Muscle layer of colon (tissue), 2 donors: ENCODE results near the gene CHIT1.

ENCODE experiments used
- H3K27ac ChIP-seq: one replicate; pipeline ENCODE4 v1.7.0; 2013; ENCODE audit warnings: low read depth, mild to moderate bottlenecking, low read length, moderate library complexity
- H3K27me3 ChIP-seq, 2 donors: one replicate each; pipeline ENCODE4 v1.7.0; 2013; ENCODE audit warnings: low read length in 2 of 2, mild to moderate bottlenecking in 2 of 2; ENCODE audit not compliant: insufficient read depth in 2 of 2, control insufficient read depth in 1 of 2
- H3K36me3 ChIP-seq: one replicate; pipeline ENCODE4 v1.7.0; 2013; ENCODE audit warnings: mild to moderate bottlenecking, low read length; ENCODE audit not compliant: insufficient read depth
- H3K4me1 ChIP-seq: one replicate; pipeline ENCODE4 v1.7.0; 2013; ENCODE audit warnings: mild to moderate bottlenecking, low read length; ENCODE audit not compliant: insufficient read depth
- H3K4me3 ChIP-seq, 2 donors: one replicate each; pipeline ENCODE4 v1.7.0; 2013; ENCODE audit warnings: low read length in 2 of 2, low read depth in 1 of 2, mild to moderate bottlenecking in 1 of 2, moderate library complexity in 1 of 2
- H3K9ac ChIP-seq: one replicate; pipeline ENCODE4 v1.7.0; 2013; ENCODE audit warnings: low read length
- H3K9me3 ChIP-seq: one replicate; pipeline ENCODE4 v1.7.0; 2013; ENCODE audit warnings: mild to moderate bottlenecking, low read length
- donor health status: abdominal sarcoma.
- donor health status: Adenocarcinoma of cecum.

CHIT1 gene

DNA sequence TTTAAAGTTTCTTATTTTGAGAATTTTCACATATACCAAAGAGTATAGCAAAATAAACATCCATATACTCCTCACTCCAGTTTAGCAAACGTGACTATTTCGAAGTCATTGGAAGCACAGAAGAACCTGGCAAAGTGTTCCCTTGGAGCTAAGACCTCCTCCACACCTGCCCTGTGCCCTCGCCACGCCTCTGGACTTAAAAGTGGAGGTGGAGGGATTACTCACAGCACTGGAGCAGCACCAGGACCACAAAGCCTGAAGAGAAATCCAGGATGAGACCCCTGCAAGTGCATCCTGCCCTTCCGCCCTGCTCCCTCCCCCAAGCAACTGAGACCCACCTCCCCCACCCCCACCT, 43.4 kb downstream of the CHIT1 start:
- no peaks in the 10 kb centered on the region for H3K9me3 ChIP-seq
- H3K9ac ChIP-seq, result no peak overlapping the region
- H3K36me3 ChIP-seq, result no peaks in the 10 kb centered on the region
- no peak overlapping the region for H3K27ac ChIP-seq
- H3K27me3 ChIP-seq, result no peaks in the 10 kb centered on the region
- no peak overlapping the region for H3K4me3 ChIP-seq
- peaks cover 6% of the 10 kb centered on the region for H3K4me1 ChIP-seq

DNA sequence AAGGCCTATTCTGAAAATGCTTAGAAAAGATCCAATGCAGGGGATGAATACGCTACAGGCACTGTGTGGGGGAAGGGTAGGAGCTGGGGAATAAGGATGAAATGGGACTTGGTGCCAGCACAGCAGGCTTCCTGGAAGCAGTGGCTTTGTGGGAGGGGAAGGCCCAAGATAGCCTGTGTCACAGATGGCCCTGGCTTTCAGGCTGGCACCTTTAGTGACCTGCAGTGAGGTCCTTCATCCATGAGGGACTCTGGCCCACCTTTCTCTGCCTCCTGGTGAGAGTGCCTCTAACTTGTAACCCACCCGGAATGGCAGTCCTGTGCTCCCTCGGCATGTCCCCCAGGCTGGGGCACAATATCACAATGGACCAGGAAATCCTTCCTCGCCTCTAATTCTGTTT, 43.9 kb downstream of the CHIT1 start:
- Histone ChIP-seq H3K4me3 (no peak overlapping the region), H3K9me3 (no peaks in the 10 kb centered on the region), H3K27me3 (no peaks in the 10 kb centered on the region), H3K36me3 (no peaks in the 10 kb centered on the region), H3K4me1 (peaks cover 6% of the 10 kb centered on the region), H3K27ac (no peak overlapping the region), H3K9ac (no peak overlapping the region)

- no peak overlapping the region for H3K9ac ChIP-seq
Measured at GRCh38 chr1:203185061-203185461, 44.4 kb downstream of the CHIT1 start.

GRCh38 chr1:203184467-203184866, 45.0 kb downstream of the CHIT1 start:
- H3K27me3 ChIP-seq, result no peaks in the 10 kb centered on the region
- no peaks in the 10 kb centered on the region for H3K9me3 ChIP-seq
- H3K9ac ChIP-seq, result no peak overlapping the region
- H3K4me1 ChIP-seq, result peaks cover 6% of the 10 kb centered on the region
- H3K4me3 ChIP-seq, result no peak overlapping the region
- no peaks in the 10 kb centered on the region for H3K36me3 ChIP-seq
- H3K27ac ChIP-seq, result no peak overlapping the region

More at GRCh38 chr1:203185061-203185461, 44.4 kb downstream of the CHIT1 start:
- no peaks in the 10 kb centered on the region for H3K27me3 ChIP-seq
- no peaks in the 10 kb centered on the region for H3K9me3 ChIP-seq
- H3K4me3 ChIP-seq, result no peak overlapping the region
- H3K27ac ChIP-seq, result no peak overlapping the region
- H3K36me3 ChIP-seq, result no peaks in the 10 kb centered on the region
- peaks cover 6% of the 10 kb centered on the region for H3K4me1 ChIP-seq

GRCh38 chr1:203183828-203184227, 45.6 kb downstream of the CHIT1 start:
- peaks cover 6% of the 10 kb centered on the region for H3K4me1 ChIP-seq
- H3K27ac ChIP-seq, result no peak overlapping the region
- H3K36me3 ChIP-seq, result no peaks in the 10 kb centered on the region
- no peak overlapping the region for H3K9ac ChIP-seq
- H3K27me3 ChIP-seq, result no peaks in the 10 kb centered on the region
- no peak overlapping the region for H3K4me3 ChIP-seq
- no peaks in the 10 kb centered on the region for H3K9me3 ChIP-seq

GRCh38 chr1:203182387-203182953, 47.0 kb downstream of the CHIT1 start:
- Histone ChIP-seq H3K9me3 (no peaks in the 10 kb centered on the region), H3K9ac (no peak overlapping the region), H3K4me3 (no peak overlapping the region), H3K36me3 (no peaks in the 10 kb centered on the region), H3K4me1 (peaks cover 6% of the 10 kb centered on the region), H3K27me3 (no peaks in the 10 kb centered on the region), H3K27ac (no peak overlapping the region)

DNA sequence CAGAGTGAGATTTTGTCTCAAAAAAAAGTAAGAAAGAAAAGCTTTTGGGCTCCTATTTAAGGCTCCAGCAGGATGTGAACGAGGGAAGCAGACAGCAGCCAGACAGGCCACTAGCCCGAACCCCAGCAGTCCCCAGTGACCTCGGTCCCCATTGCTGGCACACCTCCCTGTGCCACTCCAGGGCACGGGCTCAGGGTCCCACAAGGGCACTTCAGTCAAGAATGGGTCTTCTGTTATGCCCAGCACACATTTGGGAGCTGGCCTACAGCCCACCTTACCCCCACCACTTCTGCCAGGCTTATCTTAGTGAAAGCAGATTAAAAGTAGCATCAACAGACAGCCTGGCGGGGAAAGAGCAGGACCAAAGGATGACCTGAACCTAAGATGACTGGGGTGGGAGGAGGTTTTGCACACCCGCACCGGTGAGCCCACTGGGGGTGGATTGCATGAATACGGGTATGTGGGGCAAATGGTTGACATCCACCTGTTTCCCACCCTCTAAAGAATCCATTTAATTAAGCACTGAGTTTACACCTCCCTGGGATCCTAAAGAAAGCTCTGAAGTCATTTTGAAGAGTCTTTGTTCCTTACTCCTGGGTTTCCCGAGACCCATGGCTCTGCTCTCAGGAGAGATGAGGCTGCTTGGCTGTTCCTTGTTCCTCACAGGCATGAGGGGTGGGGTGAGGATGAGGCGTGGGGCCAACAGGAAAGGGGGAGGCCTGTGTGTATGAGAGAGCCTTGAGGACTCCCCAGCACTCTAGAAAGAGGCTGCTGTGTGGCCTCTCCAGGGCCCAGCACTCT, 47.7 kb downstream of the CHIT1 start:
- Histone ChIP-seq H3K9ac (no peak overlapping the region), H3K9me3 (no peaks in the 10 kb centered on the region), H3K27ac (no peak overlapping the region), H3K27me3 (no peaks in the 10 kb centered on the region), H3K4me1 (peaks cover 3% of the 10 kb centered on the region), H3K4me3 (no peak overlapping the region), H3K36me3 (no peaks in the 10 kb centered on the region)

- Histone ChIP-seq H3K9me3 (no peaks in the 10 kb centered on the region), H3K27ac (no peak overlapping the region), H3K4me3 (no peak overlapping the region), H3K36me3 (no peaks in the 10 kb centered on the region), H3K9ac (no peak overlapping the region), H3K4me1 (no peaks in the 10 kb centered on the region), H3K27me3 (no peaks in the 10 kb centered on the region)
Measured at GRCh38 chr1:203180611-203181330, 48.7 kb downstream of the CHIT1 start.

GRCh38 chr1:203179667-203180005, 49.8 kb downstream of the CHIT1 start:
- Histone ChIP-seq H3K9me3 (no peaks in the 10 kb centered on the region), H3K4me3 (no peak overlapping the region), H3K36me3 (no peaks in the 10 kb centered on the region), H3K4me1 (no peaks in the 10 kb centered on the region), H3K27me3 (no peaks in the 10 kb centered on the region), H3K27ac (no peak overlapping the region), H3K9ac (no peak overlapping the region)

DNA sequence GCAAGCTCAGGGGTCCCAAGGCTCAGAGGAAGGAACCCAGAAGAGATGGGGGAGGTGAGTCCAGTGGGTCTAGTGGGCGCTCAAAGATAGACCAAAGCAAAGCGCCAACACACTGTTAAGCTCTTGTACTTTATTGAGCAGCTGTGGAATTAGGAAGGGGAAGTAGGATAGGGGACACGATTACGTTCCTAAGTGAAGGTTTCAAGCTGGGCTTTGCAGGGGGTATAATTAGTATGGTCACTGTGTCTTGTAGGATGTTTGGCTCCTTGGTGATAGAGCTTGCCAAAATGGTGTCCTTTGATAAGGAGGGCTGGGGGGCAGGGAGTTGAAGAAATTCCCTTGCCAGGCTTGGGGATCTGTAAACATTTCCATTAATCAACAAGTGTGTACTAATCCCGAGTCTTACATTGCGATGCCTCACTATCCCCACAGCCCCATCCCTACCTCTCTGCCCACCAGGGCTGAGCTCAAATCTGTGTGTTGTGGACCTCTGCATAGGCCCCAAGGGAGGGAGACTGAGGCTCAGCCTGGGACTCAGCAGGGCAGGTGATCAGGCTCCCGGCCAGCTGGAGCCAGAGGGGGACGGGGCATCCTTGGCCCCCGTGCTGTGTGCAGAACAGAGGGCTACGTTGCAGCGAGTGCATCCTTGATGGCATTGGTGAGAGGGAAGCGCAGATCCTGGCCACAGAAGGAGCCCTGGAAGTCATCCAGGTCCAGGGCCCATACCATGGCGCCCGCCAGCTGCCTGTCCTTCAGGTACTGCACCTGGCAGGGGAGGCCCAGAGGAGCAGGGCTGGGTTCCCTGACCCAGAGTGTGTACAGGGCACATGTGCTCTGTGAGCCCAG, 50.4 kb downstream of the CHIT1 start:
- Histone ChIP-seq H3K4me3 (no peak overlapping the region), H3K27me3 (no peaks in the 10 kb centered on the region), H3K9me3 (no peaks in the 10 kb centered on the region), H3K27ac (no peak overlapping the region), H3K4me1 (no peaks in the 10 kb centered on the region), H3K9ac (no peak overlapping the region), H3K36me3 (no peaks in the 10 kb centered on the region)

DNA sequence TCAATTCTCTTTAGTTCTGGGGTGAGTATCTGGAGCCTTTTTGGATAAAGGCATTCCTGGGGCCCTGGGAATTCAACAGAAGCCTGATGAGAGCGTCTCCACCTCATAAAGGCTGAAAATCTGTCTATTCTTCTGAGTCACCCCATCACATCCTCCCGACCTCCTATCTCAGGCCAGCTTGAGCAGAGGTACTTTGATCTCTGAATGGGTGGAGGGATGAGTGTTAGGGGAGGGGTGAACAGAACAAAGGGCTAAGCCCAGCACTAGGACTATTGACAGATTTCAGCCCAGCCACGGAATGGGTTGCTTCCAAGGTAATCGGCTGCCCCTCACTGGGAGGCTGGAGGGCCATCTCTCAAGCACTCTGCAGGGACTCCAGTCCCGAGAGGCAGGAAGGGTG, 51.4 kb downstream of the CHIT1 start:
- no peaks in the 10 kb centered on the region for H3K9me3 ChIP-seq
- H3K4me3 ChIP-seq, result no peak overlapping the region
- no peak overlapping the region for H3K27ac ChIP-seq
- H3K4me1 ChIP-seq, result no peaks in the 10 kb centered on the region
- H3K36me3 ChIP-seq, result no peaks in the 10 kb centered on the region
- no peak overlapping the region for H3K9ac ChIP-seq
- no peaks in the 10 kb centered on the region for H3K27me3 ChIP-seq
